GM21619 (cell line): ENCODE results near the gene IGFL1.
"Not testable (repeated sequence)": the region's sequence is repeated elsewhere in the genome, so short reads cannot be mapped to it uniquely, and the experiment has no call there.

Experiments used
- ATAC-seq: cut with Tn5 transposase; IDR thresholded peaks from one replicate; pipeline ENCODE4 v1.9.1; 2021; ENCODE audit not compliant: unreplicated experiment

IGFL1 gene

GRCh38 chr19:46221981-46222610 is 7.4 kb upstream of the IGFL1 start:
- no peak for ATAC-seq

- not testable (repeated sequence) for ATAC-seq
Measured at GRCh38 chr19:46223787-46224186, 5.8 kb upstream of the IGFL1 start.

- no peak for ATAC-seq
Measured at GRCh38 chr19:46224773-46225172, 4.8 kb upstream of the IGFL1 start.

GRCh38 chr19:46225558-46226004 is 4.0 kb upstream of the IGFL1 start:
- no peak for ATAC-seq

- ATAC-seq: no peak
Measured at GRCh38 chr19:46226438-46226973, 3.0 kb upstream of the IGFL1 start.

GRCh38 chr19:46232029-46232428 is 2.5 kb downstream of the IGFL1 start:
- ATAC-seq: no peak

- no peak for ATAC-seq
Measured at GRCh38 chr19:46232468-46232867, 2.9 kb downstream of the IGFL1 start.

GRCh38 chr19:46232938-46233621 is 3.5 kb downstream of the IGFL1 start:
- ATAC-seq: no peak

- not testable (repeated sequence) for ATAC-seq
Measured at GRCh38 chr19:46233871-46234270, 4.3 kb downstream of the IGFL1 start.

- ATAC-seq: not testable (repeated sequence)
Measured at GRCh38 chr19:46238141-46238540, 8.6 kb downstream of the IGFL1 start.

GRCh38 chr19:46239193-46240024 is 9.9 kb downstream of the IGFL1 start:
- no peak for ATAC-seq

GRCh38 chr19:46240693-46241092 is 11.2 kb downstream of the IGFL1 start:
- ATAC-seq: no peak

- no peak for ATAC-seq
Measured at GRCh38 chr19:46241626-46242025, 12.1 kb downstream of the IGFL1 start.

GRCh38 chr19:46243081-46243654 is 13.6 kb downstream of the IGFL1 start:
- ATAC-seq: not testable (repeated sequence)

- no peak for ATAC-seq
Measured at GRCh38 chr19:46250076-46250735, 20.7 kb downstream of the IGFL1 start.

- no peak for ATAC-seq
Measured at GRCh38 chr19:46251416-46251815, 21.9 kb downstream of the IGFL1 start.

- no peak for ATAC-seq
Measured at GRCh38 chr19:46254776-46255175, 25.2 kb downstream of the IGFL1 start.

GRCh38 chr19:46256855-46257254 is 27.3 kb downstream of the IGFL1 start:
- ATAC-seq: no peak

GRCh38 chr19:46261501-46261900 is 32.0 kb downstream of the IGFL1 start:
- ATAC-seq: not testable (repeated sequence)

- peak; percentile 80 for ATAC-seq
Measured at GRCh38 chr19:46262684-46263296, 33.2 kb downstream of the IGFL1 start.
